Measurements from ENCODE around the gene EGLN2.

- peak; percentile 20; the same call in 1 of the 2 replicates for TF ChIP-seq CTCF (IDR thresholded peaks at IDR 0.05; ENCODE audit: low read length)
- no peak for TF ChIP-seq EZH2 (IDR thresholded peaks at IDR 0.05; ENCODE audit: borderline replicate concordance, low read length)
Observed at GRCh38 chr19:40807147-40808020, 8.4 kb downstream of the EGLN2 start.
